Neural progenitor cell (in vitro differentiated cells): Measurements from ENCODE around the gene PPA1. TPM values are rescaled to one million over a fixed set of nuclear protein-coding genes. Genes with fewer than 3 reads are reported as not detected.
A peak's percentile ranks its signal among the peaks of the same experiment; 100 is the strongest.

Experiments used
- DNase-seq: peaks from one replicate; pipeline ENCODE4 v3.0.0-alpha.2; 2016; ENCODE audit warnings: low spot score
- H2AFZ ChIP-seq: fragments of 200-600 bp; sonication (generic); replicated peaks from 2 replicates; pipeline ENCODE4 v1.6.1; 2016; ENCODE audit warnings: antibody characterized with exemption
- H3F3A ChIP-seq: fragments of 200-600 bp; sonication (generic); 2 replicates; pipeline ENCODE4 v1.6.1; 2016; ENCODE audit warnings: antibody characterized with exemption, low read depth
- H3K27ac ChIP-seq: fragments of 200-600 bp; sonication (generic); 2 replicates; pipeline ENCODE4 v1.5.1; 2016; ENCODE audit warnings: mild to moderate bottlenecking
- H3K27me3 ChIP-seq: fragments of 200-600 bp; sonication (generic); 2 replicates; pipeline ENCODE4 v1.6.1; 2016; ENCODE audit warnings: mild to moderate bottlenecking, moderate library complexity
- H3K36me3 ChIP-seq: fragments of 200-600 bp; sonication (generic); 2 replicates; pipeline ENCODE4 v1.5.1; 2016
- H3K4me1 ChIP-seq: fragments of 200-600 bp; sonication (generic); 2 replicates; pipeline ENCODE4 v1.6.1; 2016; ENCODE audit warnings: mixed run types
- H3K4me2 ChIP-seq: fragments of 200-600 bp; sonication (generic); 2 replicates; pipeline ENCODE4 v1.6.1; 2016
- H3K4me3 ChIP-seq: fragments of 200-600 bp; sonication (generic); 2 replicates; pipeline ENCODE4 v1.5.1; 2016
- H3K79me2 ChIP-seq: fragments of 200-600 bp; sonication (generic); 2 replicates; pipeline ENCODE4 v1.6.1; 2016; ENCODE audit warnings: low read depth
- H3K9ac ChIP-seq: fragments of 200-600 bp; sonication (generic); 2 replicates; pipeline ENCODE4 v1.6.1; 2016
- H3K9me3 ChIP-seq: fragments of 200-600 bp; sonication (generic); 2 replicates; pipeline ENCODE4 v1.5.1; 2016; ENCODE audit warnings: low read depth
- H4K20me1 ChIP-seq: fragments of 200-600 bp; sonication (generic); 2 replicates; pipeline ENCODE4 v1.6.1; 2016; ENCODE audit warnings: low read depth
- H3K27ac Mint-ChIP-seq: 3 replicates; pipeline ENCODE4 v1.8.0; 2021; ENCODE audit warnings: mixed read lengths
- H3K27me3 Mint-ChIP-seq: 2 replicates; pipeline ENCODE4 v1.8.0; 2022; ENCODE audit warnings: low read depth, mild to moderate bottlenecking, inconsistent platforms, moderate library complexity, mixed read lengths; ENCODE audit not compliant: insufficient read depth
- H3K36me3 Mint-ChIP-seq: 3 replicates; pipeline ENCODE4 v1.8.0; 2021; ENCODE audit warnings: mixed read lengths
- H3K4me1 Mint-ChIP-seq: 3 replicates; pipeline ENCODE4 v1.8.0; 2021; ENCODE audit warnings: mixed read lengths
- H3K4me3 Mint-ChIP-seq: 3 replicates; pipeline ENCODE4 v1.8.0; 2021; ENCODE audit warnings: mild to moderate bottlenecking, moderate library complexity, mixed read lengths
- H3K9me3 Mint-ChIP-seq: 3 replicates; pipeline ENCODE4 v1.8.0; 2020; ENCODE audit warnings: mixed read lengths
- EZH2 ChIP-seq: fragments of 200-600 bp; sonication (generic); IDR thresholded peaks from 2 replicates; pipeline ENCODE4 v1.6.1; 2017; ENCODE audit warnings: antibody characterized with exemption, mild to moderate bottlenecking, moderate library complexity
- EZH2phosphoT487 ChIP-seq: fragments of 200-600 bp; sonication (generic); IDR thresholded peaks from 2 replicates; pipeline ENCODE4 v1.6.1; 2017; ENCODE audit warnings: antibody characterized with exemption
- total RNA-seq: library from RNA; depleted of rRNA; stranded (reverse); fragments of >200 nt; gene quantifications from 2 replicates; pipeline ENCODE4 v1.2.3, GENCODE V29; 2015; ENCODE audit warnings: low replicate concordance
- TF ChIP-seq, protein P1 (sequence below): fragments of 200-600 bp; sonication (generic); IDR thresholded peaks from 2 replicates; pipeline ENCODE4 v1.5.1; 2017; ENCODE audit warnings: antibody characterized with exemption, mild to moderate bottlenecking

The PPA1 gene
- total RNA-seq, 1 donor from 2014 or later: 203 TPM

DNA sequence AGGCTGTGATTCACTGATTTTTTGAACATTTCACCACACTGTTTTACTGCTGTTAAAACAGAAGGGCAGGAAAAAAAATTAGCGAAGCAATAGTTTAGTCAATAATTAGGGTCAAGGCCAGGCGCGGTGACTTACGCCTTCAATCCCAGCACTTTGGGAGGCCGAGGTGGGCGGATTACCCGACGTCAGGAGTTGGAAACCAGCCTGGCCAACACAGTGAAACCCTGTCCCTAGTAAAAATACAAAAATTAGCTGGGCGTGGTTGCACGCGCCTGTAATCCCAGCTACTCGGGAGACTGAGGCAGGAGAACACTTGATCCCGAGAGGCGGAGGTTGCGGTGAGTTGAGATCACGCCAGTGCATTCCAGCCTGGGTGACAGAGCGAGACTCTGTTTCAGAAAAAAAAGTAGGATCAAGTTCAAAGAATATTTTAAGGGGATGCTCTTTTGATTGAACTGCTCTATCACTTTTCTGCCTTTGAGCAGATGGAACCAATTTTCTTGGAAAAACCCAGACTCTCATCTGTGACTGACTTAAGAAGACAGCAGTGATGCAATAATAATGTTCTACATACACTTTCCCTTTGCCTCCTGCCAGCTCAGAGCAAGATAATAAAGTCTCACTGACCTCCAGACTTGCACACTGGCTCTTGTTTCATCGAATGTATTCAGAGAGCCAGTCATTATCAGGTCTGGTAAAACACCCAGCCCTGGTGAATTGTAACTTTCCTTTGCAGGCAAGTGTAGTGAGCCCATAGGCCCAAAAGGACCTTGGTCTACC is 1.6 kb upstream of the PPA1 start:
- TF ChIP-seq, protein P1, sequence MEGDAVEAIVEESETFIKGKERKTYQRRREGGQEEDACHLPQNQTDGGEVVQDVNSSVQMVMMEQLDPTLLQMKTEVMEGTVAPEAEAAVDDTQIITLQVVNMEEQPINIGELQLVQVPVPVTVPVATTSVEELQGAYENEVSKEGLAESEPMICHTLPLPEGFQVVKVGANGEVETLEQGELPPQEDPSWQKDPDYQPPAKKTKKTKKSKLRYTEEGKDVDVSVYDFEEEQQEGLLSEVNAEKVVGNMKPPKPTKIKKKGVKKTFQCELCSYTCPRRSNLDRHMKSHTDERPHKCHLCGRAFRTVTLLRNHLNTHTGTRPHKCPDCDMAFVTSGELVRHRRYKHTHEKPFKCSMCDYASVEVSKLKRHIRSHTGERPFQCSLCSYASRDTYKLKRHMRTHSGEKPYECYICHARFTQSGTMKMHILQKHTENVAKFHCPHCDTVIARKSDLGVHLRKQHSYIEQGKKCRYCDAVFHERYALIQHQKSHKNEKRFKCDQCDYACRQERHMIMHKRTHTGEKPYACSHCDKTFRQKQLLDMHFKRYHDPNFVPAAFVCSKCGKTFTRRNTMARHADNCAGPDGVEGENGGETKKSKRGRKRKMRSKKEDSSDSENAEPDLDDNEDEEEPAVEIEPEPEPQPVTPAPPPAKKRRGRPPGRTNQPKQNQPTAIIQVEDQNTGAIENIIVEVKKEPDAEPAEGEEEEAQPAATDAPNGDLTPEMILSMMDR: no peak
- TF ChIP-seq EZH2phosphoT487 (no peak), EZH2 (no peak)
- Histone ChIP-seq H3K79me2 (peaks cover 24% of the 10 kb centered on the region), H2AFZ (no peak overlapping the region), H3K27me3 (no peaks in the 10 kb centered on the region), H3F3A (peaks cover 14% of the 10 kb centered on the region), H3K36me3 (no peaks in the 10 kb centered on the region), H3K4me2 (no peak overlapping the region), H3K4me1 (peaks cover 10% of the 10 kb centered on the region), H3K9ac (no peak overlapping the region), H4K20me1 (peaks cover 15% of the 10 kb centered on the region), H3K27ac (no peak overlapping the region), H3K9me3 (no peaks in the 10 kb centered on the region), H3K4me3 (no peak overlapping the region)
- DNase-seq: no peak
- no peak overlapping the region for H3K27ac Mint-ChIP-seq
- H3K36me3 Mint-ChIP-seq: no peaks in the 10 kb centered on the region
- peaks cover 12% of the 10 kb centered on the region for H3K4me1 Mint-ChIP-seq
- H3K9me3 Mint-ChIP-seq: peaks cover 12% of the 10 kb centered on the region
- no peaks in the 10 kb centered on the region for H3K27me3 Mint-ChIP-seq
- no peak overlapping the region for H3K4me3 Mint-ChIP-seq

DNA sequence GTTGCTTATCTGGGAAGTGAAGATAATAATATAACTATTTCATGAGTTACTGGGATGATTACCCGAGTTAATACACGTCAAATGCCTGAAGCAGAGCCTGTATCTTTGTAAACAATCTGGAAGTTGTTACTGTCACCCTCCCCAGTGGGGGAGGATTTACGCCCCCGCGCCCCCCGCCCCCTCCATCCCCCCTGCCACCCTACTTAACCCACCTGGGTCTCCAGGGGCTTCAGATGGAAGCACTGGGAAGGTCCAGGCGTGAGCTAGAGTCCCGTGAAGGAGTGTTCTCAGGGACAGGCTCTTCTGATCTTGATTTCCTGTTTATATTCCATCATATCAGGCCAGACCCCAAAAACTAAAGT is 691 bp upstream of the PPA1 start:
- peaks cover 12% of the 10 kb centered on the region for H3K4me1 Mint-ChIP-seq
- Histone ChIP-seq H4K20me1 (peaks cover 17% of the 10 kb centered on the region), H3K79me2 (peaks cover 25% of the 10 kb centered on the region), H3K27ac (no peak overlapping the region), H3F3A (peaks cover 14% of the 10 kb centered on the region), H3K9me3 (no peaks in the 10 kb centered on the region), H2AFZ (peak overlapping the region; percentile 88), H3K27me3 (no peaks in the 10 kb centered on the region), H3K4me2 (peak overlapping the region; percentile 92), H3K9ac (no peak overlapping the region), H3K4me3 (peak overlapping the region; percentile 56), H3K4me1 (peaks cover 10% of the 10 kb centered on the region), H3K36me3 (no peaks in the 10 kb centered on the region)
- no peak overlapping the region for H3K27ac Mint-ChIP-seq
- TF ChIP-seq, protein P1: no peak
- no peak for TF ChIP-seq EZH2
- TF ChIP-seq EZH2phosphoT487: no peak
- no peaks in the 10 kb centered on the region for H3K36me3 Mint-ChIP-seq
- H3K4me3 Mint-ChIP-seq: peak overlapping the region; percentile 87
- H3K9me3 Mint-ChIP-seq: peaks cover 12% of the 10 kb centered on the region
- H3K27me3 Mint-ChIP-seq: no peaks in the 10 kb centered on the region
- DNase-seq: no peak

GRCh38 chr10:70232859-70233108 is 445 bp downstream of the PPA1 start:
- H3K79me2 ChIP-seq: peaks cover 36% of the 10 kb centered on the region

More at GRCh38 chr10:70232859-70233108, 445 bp downstream of the PPA1 start:
- H3K27me3 Mint-ChIP-seq: no peaks in the 10 kb centered on the region
- peaks cover 4% of the 10 kb centered on the region for H3K9me3 Mint-ChIP-seq
- no peak for DNase-seq
- peak overlapping the region; percentile 1 for H3K9ac ChIP-seq
- no peak overlapping the region for H3K27ac ChIP-seq
- no peaks in the 10 kb centered on the region for H3K36me3 ChIP-seq
- H3K27ac Mint-ChIP-seq: no peak overlapping the region
- no peaks in the 10 kb centered on the region for H3K9me3 ChIP-seq
- no peaks in the 10 kb centered on the region for H3K27me3 ChIP-seq
- peaks cover 22% of the 10 kb centered on the region for H4K20me1 ChIP-seq
- peaks cover 10% of the 10 kb centered on the region for H3K4me1 ChIP-seq
- peaks cover 12% of the 10 kb centered on the region for H3K4me1 Mint-ChIP-seq
- peak overlapping the region; percentile 56 for H3K4me3 ChIP-seq
- H3K4me2 ChIP-seq: peak overlapping the region; percentile 92
- peak overlapping the region; percentile 69 for H2AFZ ChIP-seq
- H3K36me3 Mint-ChIP-seq: no peaks in the 10 kb centered on the region
- no peak for TF ChIP-seq EZH2phosphoT487
- TF ChIP-seq, protein P1: no peak
- TF ChIP-seq EZH2: no peak
- H3K4me3 Mint-ChIP-seq: peak overlapping the region; percentile 95
- peaks cover 14% of the 10 kb centered on the region for H3F3A ChIP-seq
